ENCODE measurements around the gene FAAH.

DNA sequence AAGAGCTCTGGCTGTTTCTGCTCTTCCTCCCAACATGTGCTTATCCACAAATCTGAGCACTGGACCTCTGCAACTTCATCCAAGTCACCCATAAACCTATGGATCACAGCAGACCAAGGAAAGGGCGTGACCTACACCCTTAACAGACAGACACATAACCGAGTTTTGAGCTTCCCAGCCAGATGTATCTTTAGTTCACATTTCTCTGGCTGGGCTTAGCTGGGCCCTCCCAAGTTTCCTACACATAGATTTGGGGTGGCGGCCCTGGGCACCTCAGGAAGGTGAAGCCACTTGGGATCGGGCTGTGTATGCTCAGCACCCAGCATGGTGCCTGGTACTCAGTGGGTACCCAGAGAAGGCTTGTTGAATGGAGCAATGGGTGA lies 26.4 kb downstream of the FAAH start:
- TF ChIP-seq, protein P1, sequence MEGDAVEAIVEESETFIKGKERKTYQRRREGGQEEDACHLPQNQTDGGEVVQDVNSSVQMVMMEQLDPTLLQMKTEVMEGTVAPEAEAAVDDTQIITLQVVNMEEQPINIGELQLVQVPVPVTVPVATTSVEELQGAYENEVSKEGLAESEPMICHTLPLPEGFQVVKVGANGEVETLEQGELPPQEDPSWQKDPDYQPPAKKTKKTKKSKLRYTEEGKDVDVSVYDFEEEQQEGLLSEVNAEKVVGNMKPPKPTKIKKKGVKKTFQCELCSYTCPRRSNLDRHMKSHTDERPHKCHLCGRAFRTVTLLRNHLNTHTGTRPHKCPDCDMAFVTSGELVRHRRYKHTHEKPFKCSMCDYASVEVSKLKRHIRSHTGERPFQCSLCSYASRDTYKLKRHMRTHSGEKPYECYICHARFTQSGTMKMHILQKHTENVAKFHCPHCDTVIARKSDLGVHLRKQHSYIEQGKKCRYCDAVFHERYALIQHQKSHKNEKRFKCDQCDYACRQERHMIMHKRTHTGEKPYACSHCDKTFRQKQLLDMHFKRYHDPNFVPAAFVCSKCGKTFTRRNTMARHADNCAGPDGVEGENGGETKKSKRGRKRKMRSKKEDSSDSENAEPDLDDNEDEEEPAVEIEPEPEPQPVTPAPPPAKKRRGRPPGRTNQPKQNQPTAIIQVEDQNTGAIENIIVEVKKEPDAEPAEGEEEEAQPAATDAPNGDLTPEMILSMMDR (conservative IDR thresholded peaks at IDR 0.05; ENCODE audit: low read depth, low read length): no peak
- TF ChIP-seq EZH2 (IDR thresholded peaks at IDR 0.05; ENCODE audit: low read length, unreplicated experiment): no peak
